NCI-H2171 treated with DMSO at 0.1 percent for 48 hours (cell line): ENCODE data around the gene APOL3.
"Not testable (repeated sequence)": the region's sequence is repeated elsewhere in the genome, so short reads cannot be mapped to it uniquely, and the experiment has no call there.

Experiments
- DNase-seq: peaks from one replicate; lab custom pipeline; 2025; lab: John Stamatoyannopoulos, UW

APOL3 gene

GRCh38 chr22:36156515-36157419 lies 3.8 kb downstream of the APOL3 start:
- DNase-seq: no peak

GRCh38 chr22:36156119-36156514 lies 4.4 kb downstream of the APOL3 start:
- no peak for DNase-seq

- no peak for DNase-seq
These were observed 4.9 kb downstream of the APOL3 start for GRCh38 chr22:36155702-36156101.

GRCh38 chr22:36154423-36154945 lies 6.1 kb downstream of the APOL3 start:
- no peak for DNase-seq

GRCh38 chr22:36153501-36154422 lies 6.8 kb downstream of the APOL3 start:
- no peak for DNase-seq

- DNase-seq: not testable (repeated sequence)
These were observed 7.7 kb downstream of the APOL3 start for GRCh38 chr22:36152821-36153220.

- DNase-seq: no peak
These were observed 8.5 kb downstream of the APOL3 start for GRCh38 chr22:36152088-36152487.

GRCh38 chr22:36151006-36151595 lies 9.5 kb downstream of the APOL3 start:
- no peak for DNase-seq

- DNase-seq: no peak
These were observed 11.1 kb downstream of the APOL3 start for GRCh38 chr22:36149441-36149840.

- no peak for DNase-seq
These were observed 12.1 kb downstream of the APOL3 start for GRCh38 chr22:36148411-36148810.

- DNase-seq: no peak
These were observed 13.3 kb downstream of the APOL3 start for GRCh38 chr22:36147196-36147791.

- DNase-seq: no peak
These were observed 14.7 kb downstream of the APOL3 start for GRCh38 chr22:36145881-36146280.

- DNase-seq: peak; percentile 43
These were observed 15.5 kb downstream of the APOL3 start for GRCh38 chr22:36144886-36145541.

- DNase-seq: no peak
These were observed 16.6 kb downstream of the APOL3 start for GRCh38 chr22:36143956-36144355.

- no peak for DNase-seq
These were observed 17.3 kb downstream of the APOL3 start for GRCh38 chr22:36143066-36143815.

- DNase-seq: no peak
These were observed 19.1 kb downstream of the APOL3 start for GRCh38 chr22:36141481-36141880.

GRCh38 chr22:36138709-36139108 lies 21.8 kb downstream of the APOL3 start:
- not testable (repeated sequence) for DNase-seq

- no peak for DNase-seq
These were observed 23.6 kb downstream of the APOL3 start for GRCh38 chr22:36136988-36137387.

GRCh38 chr22:36136475-36136874 lies 24.1 kb downstream of the APOL3 start:
- no peak for DNase-seq

- no peak for DNase-seq
These were observed 25.1 kb downstream of the APOL3 start for GRCh38 chr22:36135306-36135980.
